A673 (cell line): ENCODE results near the gene SGTA.

Experiments used
- EZH2 ChIP-seq: fragments of 200-600 bp; sonication (generic); IDR thresholded peaks from 2 replicates; pipeline ENCODE4 v1.6.1; 2017; ENCODE audit warnings: borderline replicate concordance, low read depth, mild to moderate bottlenecking, mixed read lengths, antibody characterized with exemption, low read length; ENCODE audit not compliant: poor library complexity, severe bottlenecking
- TF ChIP-seq, protein P1 (sequence below): fragments of 300-800, 200-600 bp; sonication (generic); conservative IDR thresholded peaks from 2 replicates; pipeline ENCODE4 v1.5.1; 2017; ENCODE audit warnings: low read depth, mild to moderate bottlenecking, antibody characterized with exemption, low read length, moderate library complexity, mixed read lengths

DNA sequence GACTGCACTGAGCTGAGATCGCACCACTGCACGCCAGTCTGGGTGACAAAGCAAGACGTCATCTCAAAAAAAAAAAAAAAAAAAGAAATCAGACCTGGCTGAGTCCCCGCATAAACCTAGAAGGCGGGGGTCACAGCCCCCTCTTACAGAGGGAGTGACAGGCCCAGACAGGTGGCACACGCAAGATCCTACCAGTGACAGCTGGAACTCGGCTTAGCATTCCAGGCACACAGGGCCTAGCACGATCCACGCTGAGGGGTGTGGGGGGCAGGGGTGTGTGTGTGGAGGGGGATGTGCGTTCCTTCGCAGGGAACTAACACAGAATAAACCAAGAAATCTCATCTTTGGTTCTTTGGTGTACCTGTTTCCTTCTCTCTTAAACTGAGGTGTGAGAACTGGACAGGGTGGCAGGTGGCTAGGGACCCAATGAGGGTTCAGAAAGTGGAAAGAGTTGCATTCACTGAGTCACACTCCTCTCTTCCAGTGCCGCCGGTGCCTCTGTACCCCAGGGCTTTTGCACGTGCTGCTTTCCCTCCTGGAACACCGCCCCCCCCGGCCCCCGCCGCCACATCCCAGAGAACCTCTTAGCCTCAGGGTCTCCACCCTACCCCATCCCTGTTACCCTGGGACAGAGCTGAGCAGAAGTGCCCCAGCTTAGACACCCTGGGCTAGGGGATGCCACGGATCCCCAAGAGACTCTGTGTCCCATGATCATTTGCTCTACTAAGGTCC lies 5.0 kb downstream of the SGTA start:
- TF ChIP-seq, protein P1, sequence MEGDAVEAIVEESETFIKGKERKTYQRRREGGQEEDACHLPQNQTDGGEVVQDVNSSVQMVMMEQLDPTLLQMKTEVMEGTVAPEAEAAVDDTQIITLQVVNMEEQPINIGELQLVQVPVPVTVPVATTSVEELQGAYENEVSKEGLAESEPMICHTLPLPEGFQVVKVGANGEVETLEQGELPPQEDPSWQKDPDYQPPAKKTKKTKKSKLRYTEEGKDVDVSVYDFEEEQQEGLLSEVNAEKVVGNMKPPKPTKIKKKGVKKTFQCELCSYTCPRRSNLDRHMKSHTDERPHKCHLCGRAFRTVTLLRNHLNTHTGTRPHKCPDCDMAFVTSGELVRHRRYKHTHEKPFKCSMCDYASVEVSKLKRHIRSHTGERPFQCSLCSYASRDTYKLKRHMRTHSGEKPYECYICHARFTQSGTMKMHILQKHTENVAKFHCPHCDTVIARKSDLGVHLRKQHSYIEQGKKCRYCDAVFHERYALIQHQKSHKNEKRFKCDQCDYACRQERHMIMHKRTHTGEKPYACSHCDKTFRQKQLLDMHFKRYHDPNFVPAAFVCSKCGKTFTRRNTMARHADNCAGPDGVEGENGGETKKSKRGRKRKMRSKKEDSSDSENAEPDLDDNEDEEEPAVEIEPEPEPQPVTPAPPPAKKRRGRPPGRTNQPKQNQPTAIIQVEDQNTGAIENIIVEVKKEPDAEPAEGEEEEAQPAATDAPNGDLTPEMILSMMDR, result no peak
- no peak for TF ChIP-seq EZH2
